Stimulated activated CD8-positive, alpha-beta memory T cell treated with anti-CD3 and anti-CD28 coated beads, Interleukin-12 subunit alpha, Interleukin-12 subunit beta, amount 100 ng/mL, for 24 hours (primary cell): Measurements from ENCODE around the gene OR10Z1.

Source experiments
- DNase-seq: peaks from one replicate; pipeline ENCODE4 v3.0.0-alpha.2; 2020; ENCODE audit errors: extremely low read depth

Gene OR10Z1

GRCh38 chr1:158604968-158605367 is at the start of gene OR10Z1:
OR10Z1 (plus strand) TSS chr1:158605268; CDS start chr1:158606439, 1,171 bp downstream.
- no peak for DNase-seq

DNA sequence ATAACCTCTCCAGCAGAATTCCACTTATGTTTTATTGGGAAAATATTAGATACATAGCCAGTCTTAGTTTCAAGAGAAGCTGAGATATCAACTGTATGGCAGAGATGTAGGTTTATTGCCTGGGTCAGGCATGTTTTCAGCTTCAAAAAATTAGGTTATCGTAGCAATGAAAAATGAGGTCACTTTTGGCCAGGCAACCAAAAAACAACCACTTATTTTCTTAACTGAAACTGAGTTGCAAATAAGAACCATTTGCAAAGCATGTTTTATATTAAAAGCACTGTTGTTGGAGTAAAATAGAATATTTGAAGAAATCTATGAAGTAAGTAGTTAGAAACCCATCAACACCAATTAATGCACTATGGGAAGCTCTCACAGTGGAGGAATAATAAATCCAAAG is 45.4 kb upstream of the OR10Z1 start:
- DNase-seq: no peak

GRCh38 chr1:158563853-158564252 is 41.2 kb upstream of the OR10Z1 start:
- DNase-seq: no peak

DNA sequence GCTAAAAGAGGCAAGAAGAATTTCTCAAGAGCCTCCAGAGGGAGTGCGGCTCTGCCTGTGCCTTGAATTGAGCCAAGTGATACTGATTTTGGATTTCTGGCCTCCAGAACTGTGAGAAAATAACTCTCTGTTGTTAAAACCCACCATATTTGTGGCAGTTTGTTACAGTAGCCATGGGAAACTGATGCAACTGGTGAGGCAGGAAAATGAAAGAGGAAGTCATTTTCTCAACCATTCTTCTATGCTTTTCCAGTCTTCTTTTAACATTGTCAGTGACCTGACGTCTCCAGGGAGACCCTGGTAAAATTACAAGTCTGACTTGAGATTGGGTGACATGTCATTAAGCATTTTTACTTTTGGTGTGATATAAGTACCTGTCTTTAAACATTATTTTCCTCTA is 40.5 kb upstream of the OR10Z1 start:
- no peak for DNase-seq

GRCh38 chr1:158570480-158570879 is 34.6 kb upstream of the OR10Z1 start, which contains the start of gene OR6P1:
OR6P1 (minus strand) TSS chr1:158570580; CDS start chr1:158563604, 6,976 bp downstream.
- DNase-seq: no peak

- DNase-seq: no peak
These were observed 32.8 kb upstream of the OR10Z1 start for GRCh38 chr1:158572226-158572625.

DNA sequence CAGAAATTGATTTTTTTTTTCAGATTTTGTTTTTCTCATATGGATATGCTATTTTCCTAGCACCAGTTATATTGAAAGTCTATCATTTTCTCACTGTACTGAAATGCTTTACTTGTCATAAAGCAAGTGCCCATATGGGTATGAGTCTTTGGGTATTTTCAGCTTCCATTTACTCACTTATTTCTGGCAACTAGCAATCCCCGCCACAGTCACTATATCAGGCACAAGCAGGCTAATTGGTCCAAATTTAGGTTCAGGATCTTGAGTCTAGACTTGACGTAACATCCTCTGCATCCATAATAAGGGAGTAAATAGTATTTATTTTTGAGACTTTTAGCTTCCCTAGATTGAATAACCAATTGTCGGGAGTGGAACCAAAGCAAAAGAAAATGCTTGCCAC is 27.5 kb upstream of the OR10Z1 start:
- no peak for DNase-seq

- DNase-seq: no peak
These were observed 25.3 kb upstream of the OR10Z1 start, which contains the start of gene OR10X1 for GRCh38 chr1:158579733-158580132. OR10X1 (minus strand) TSS chr1:158579899; CDS start chr1:158579899, 0 bp downstream.

GRCh38 chr1:158583962-158584361 is 21.1 kb upstream of the OR10Z1 start:
- no peak for DNase-seq

- DNase-seq: no peak
These were observed 18.1 kb upstream of the OR10Z1 start for GRCh38 chr1:158586942-158587341.

DNA sequence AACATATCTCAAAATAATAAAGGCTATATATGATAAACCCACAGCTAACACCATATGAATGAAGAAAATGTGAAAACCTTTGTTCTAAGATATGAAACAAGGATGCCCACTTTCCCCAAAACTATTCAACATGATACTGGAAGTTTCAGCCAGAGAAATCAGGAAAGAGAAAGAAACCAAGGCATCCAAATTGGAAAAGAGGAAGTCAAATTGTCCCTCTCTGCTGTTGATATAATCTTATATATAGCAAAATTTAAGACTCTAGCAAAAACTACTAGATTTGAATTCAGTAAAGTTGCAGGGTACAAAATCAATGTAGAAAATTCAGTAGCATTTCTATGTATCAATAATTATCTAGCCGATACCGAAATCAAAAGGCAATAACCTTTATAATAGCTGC is 4.3 kb upstream of the OR10Z1 start:
- no peak for DNase-seq

DNA sequence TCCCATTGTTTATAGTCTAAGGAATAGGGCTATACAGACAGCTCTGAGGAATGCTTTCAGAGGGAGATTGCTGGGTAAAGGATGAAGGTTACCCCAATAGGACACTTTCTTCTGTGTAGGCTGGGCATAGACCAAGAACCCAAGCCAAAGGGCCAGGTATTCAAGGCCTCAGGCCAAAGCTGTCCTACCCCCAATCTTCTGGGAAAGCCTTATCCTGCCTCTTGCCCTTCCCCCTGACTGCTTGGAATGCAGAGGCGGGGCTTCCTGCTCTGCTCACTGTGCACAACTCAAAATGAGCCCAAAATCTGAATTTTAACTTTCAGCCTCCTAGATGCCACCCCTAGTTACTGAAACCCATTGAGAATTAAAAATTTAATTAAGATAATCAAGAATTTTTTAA is 2.2 kb downstream of the OR10Z1 start:
- DNase-seq: no peak

GRCh38 chr1:158611916-158612315 is 6.8 kb downstream of the OR10Z1 start:
- DNase-seq: no peak

GRCh38 chr1:158613764-158614163 is 8.7 kb downstream of the OR10Z1 start:
- no peak for DNase-seq

DNA sequence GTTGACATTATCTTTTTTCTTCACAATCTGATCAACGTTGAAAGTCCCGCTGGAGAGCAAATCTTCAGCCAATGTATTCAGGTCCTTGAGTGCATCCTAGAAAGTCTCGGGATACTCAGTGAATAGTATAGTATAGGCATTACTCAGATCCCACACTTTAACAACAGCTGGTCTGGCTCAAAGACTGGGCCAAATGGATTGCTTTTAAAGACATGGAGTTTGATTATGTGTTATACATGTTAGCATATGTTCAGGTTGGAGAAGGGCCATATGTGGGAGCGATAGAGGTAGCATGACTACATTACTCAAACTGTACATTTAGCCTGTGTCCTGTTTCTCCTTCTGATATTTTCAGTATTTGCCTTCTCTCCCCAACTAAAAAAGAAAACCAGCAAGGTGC is 33.1 kb downstream of the OR10Z1 start:
- no peak for DNase-seq

- no peak for DNase-seq
These were observed 33.8 kb downstream of the OR10Z1 start for GRCh38 chr1:158638904-158639303.

DNA sequence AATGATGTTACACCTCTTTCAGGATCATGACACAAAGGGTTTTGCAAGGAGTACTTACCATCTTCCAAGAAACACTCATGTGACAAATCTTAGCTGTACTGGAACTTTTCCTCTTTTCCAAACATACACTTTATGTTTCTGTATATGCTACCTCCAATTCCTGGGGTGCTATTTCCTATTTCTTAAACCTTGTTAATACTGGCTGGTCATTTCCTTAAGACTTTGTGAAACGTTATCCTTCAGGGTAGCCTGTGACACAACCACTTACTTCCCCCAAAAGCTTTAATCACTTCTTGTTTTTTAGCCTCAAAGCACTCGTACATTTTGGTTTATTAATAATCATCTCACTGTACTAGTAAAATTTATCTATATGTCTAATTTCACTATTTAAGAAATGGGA is 39.4 kb downstream of the OR10Z1 start:
- no peak for DNase-seq

- no peak for DNase-seq
These were observed 41.4 kb downstream of the OR10Z1 start for GRCh38 chr1:158646465-158646864.

GRCh38 chr1:158649052-158649451 is 44.0 kb downstream of the OR10Z1 start:
- DNase-seq: no peak

- DNase-seq: no peak
These were observed 47.8 kb downstream of the OR10Z1 start for GRCh38 chr1:158652721-158653334.

DNA sequence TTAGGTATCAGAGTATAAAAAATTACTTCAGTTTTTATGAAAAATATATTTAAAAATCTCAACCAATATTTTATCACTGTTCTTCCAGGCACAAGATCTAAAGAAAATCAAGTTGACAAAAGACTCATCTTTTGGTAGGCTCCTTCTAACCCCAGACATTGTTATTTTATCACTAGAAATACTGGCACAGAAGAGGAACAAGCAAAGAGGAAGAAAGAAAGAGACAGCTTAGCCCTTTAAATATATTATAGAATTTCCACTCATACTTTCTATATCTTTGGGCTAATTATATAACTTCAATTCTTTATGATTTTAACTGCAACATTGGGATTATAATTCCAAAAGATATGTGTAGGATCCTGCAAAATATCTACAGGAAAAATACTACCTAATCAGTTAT is 49.0 kb downstream of the OR10Z1 start:
- no peak for DNase-seq

- no peak for DNase-seq
These were observed 49.5 kb downstream of the OR10Z1 start for GRCh38 chr1:158654571-158654970.
